Liver (tissue), 9 donors: ENCODE results near the gene ARHGAP28. TPM values are rescaled to one million over a fixed set of nuclear protein-coding genes. Genes with fewer than 3 reads are reported as not detected.

Experiments
- DNase-seq: peaks from one replicate; pipeline ENCODE4 v3.0.0-alpha.2; 2017; ENCODE audit warnings: low spot score
- H3K27ac ChIP-seq, 2 donors: one replicate each; pipeline ENCODE4 v1.7.0; 2013; ENCODE audit warnings: inconsistent platforms in 2 of 2, low read length in 2 of 2, control low read depth in 1 of 2, low read depth in 1 of 2, mild to moderate bottlenecking in 1 of 2
- H3K27me3 ChIP-seq, 4 donors: one replicate each; pipeline versions ENCODE4 v1.6.1 to v1.7.0; 2013; ENCODE audit warnings: low read length in 3 of 4, inconsistent platforms in 1 of 4, mild to moderate bottlenecking in 1 of 4, moderate library complexity in 1 of 4; ENCODE audit not compliant: control insufficient read depth in 4 of 4, insufficient read depth in 4 of 4
- H3K36me3 ChIP-seq, 4 donors: one replicate each; pipeline versions ENCODE4 v1.6.1 to v1.7.0; 2013; ENCODE audit warnings: low read length in 3 of 4, mild to moderate bottlenecking in 3 of 4, low read depth in 1 of 4, moderate library complexity in 1 of 4; ENCODE audit not compliant: control insufficient read depth in 4 of 4, insufficient read depth in 3 of 4
- H3K4me1 ChIP-seq, 4 donors: one replicate each; pipeline versions ENCODE4 v1.6.1 to v1.7.0; 2013; ENCODE audit warnings: low read length in 3 of 4, mild to moderate bottlenecking in 3 of 4, moderate library complexity in 1 of 4; ENCODE audit not compliant: control insufficient read depth in 4 of 4, insufficient read depth in 4 of 4
- H3K4me3 ChIP-seq, 3 donors: one replicate each; pipeline versions ENCODE4 v1.6.1 to v1.7.0; 2013; ENCODE audit warnings: low read length in 3 of 3, control low read depth in 1 of 3, low read depth in 1 of 3, mild to moderate bottlenecking in 1 of 3
- H3K9ac ChIP-seq, 2 donors: one replicate each; pipeline ENCODE4 v1.7.0; 2013; ENCODE audit warnings: low read length in 2 of 2, mild to moderate bottlenecking in 2 of 2, moderate library complexity in 2 of 2, control low read depth in 1 of 2, low read depth in 1 of 2
- H3K9me3 ChIP-seq, 4 donors: one replicate each; pipeline versions ENCODE4 v1.6.1 to v1.7.0; 2013; ENCODE audit warnings: low read length in 3 of 4; ENCODE audit not compliant: control insufficient read depth in 4 of 4
- ATF3 ChIP-seq: IDR thresholded peaks from 2 replicates; pipeline ENCODE4 v1.6.1; 2016; ENCODE audit warnings: antibody characterized with exemption
- CTCF ChIP-seq: fragments of 150-350 bp; IDR thresholded peaks from 2 replicates; pipeline ENCODE4 v1.5.1; 2017; ENCODE audit warnings: improper control_type of control experiment, low read depth, low read length; ENCODE audit not compliant: missing input control
- EGR1 ChIP-seq, 2 donors: IDR thresholded peaks; 2 replicates each; pipeline ENCODE4 v1.6.1; 2016 to 2018; ENCODE audit warnings: antibody characterized with exemption in 2 of 2, low read depth in 2 of 2
- FOXA1 ChIP-seq: IDR thresholded peaks from 2 replicates; pipeline ENCODE4 v1.6.1; 2016; ENCODE audit warnings: antibody characterized with exemption
- FOXA2 ChIP-seq: IDR thresholded peaks from 2 replicates; pipeline ENCODE4 v1.6.1; 2016; ENCODE audit warnings: antibody characterized with exemption
- GABPA ChIP-seq, 2 donors: IDR thresholded peaks in 1 of 2; conservative IDR thresholded peaks in 1 of 2; 2 replicates each; pipeline ENCODE4 v1.6.1; 2016; ENCODE audit warnings: antibody characterized with exemption in 2 of 2, mild to moderate bottlenecking in 1 of 2, moderate library complexity in 1 of 2
- HNF4A ChIP-seq, 2 donors: conservative IDR thresholded peaks; 2 replicates each; pipeline ENCODE4 v1.6.1; 2016; ENCODE audit warnings: antibody characterized with exemption in 2 of 2, mild to moderate bottlenecking in 2 of 2
- HNF4G ChIP-seq: IDR thresholded peaks from 2 replicates; pipeline ENCODE4 v1.6.1; 2016; ENCODE audit warnings: antibody characterized with exemption
- JUND ChIP-seq, 2 donors: IDR thresholded peaks; 2 replicates each; pipeline ENCODE4 v1.6.1; 2016; ENCODE audit warnings: antibody characterized with exemption in 2 of 2
- MAX ChIP-seq: IDR thresholded peaks from 2 replicates; pipeline ENCODE4 v1.6.1; 2016; ENCODE audit warnings: antibody characterized with exemption
- NR2F2 ChIP-seq: IDR thresholded peaks from 2 replicates; pipeline ENCODE4 v1.6.1; 2016; ENCODE audit warnings: antibody characterized with exemption
- RAD21 ChIP-seq, 2 donors: IDR thresholded peaks; 2 replicates each; pipeline ENCODE4 v1.6.1; 2016; ENCODE audit warnings: antibody characterized with exemption in 2 of 2, mild to moderate bottlenecking in 2 of 2
- REST ChIP-seq: IDR thresholded peaks from 2 replicates; pipeline ENCODE4 v1.6.1; 2016; ENCODE audit warnings: antibody characterized with exemption, mild to moderate bottlenecking
- RXRA ChIP-seq, 2 donors: IDR thresholded peaks; 2 replicates each; pipeline ENCODE4 v1.6.1; 2017 to 2018; ENCODE audit warnings: antibody characterized with exemption in 2 of 2, mild to moderate bottlenecking in 1 of 2
- SP1 ChIP-seq: IDR thresholded peaks from 2 replicates; pipeline ENCODE4 v1.6.1; 2018; ENCODE audit warnings: antibody characterized with exemption, mild to moderate bottlenecking
- TAF1 ChIP-seq: conservative IDR thresholded peaks from 2 replicates; pipeline ENCODE4 v1.6.1; 2016; ENCODE audit warnings: antibody characterized with exemption, mild to moderate bottlenecking
- YY1 ChIP-seq: IDR thresholded peaks from 2 replicates; pipeline ENCODE4 v1.6.1; 2016; ENCODE audit warnings: antibody characterized with exemption, mild to moderate bottlenecking
- ZBTB33 ChIP-seq: IDR thresholded peaks from 2 replicates; pipeline ENCODE4 v1.6.1; 2016; ENCODE audit warnings: antibody characterized with exemption
- WGBS: extraction: QIAGEN DNeasy Blood & Tissue Kit; methylation state at CpG from one replicate; pipeline ENCODE4 v1.1.7; 2013; 5-methylcytosine and 5-hydroxymethylcytosine counted together
- polyA plus RNA-seq, 2 donors: library from polyadenylated mRNA; stranded (reverse) in 1 of 2; unstranded in 1 of 2; fragments of 200-250 nt in 1 of 2; fragments of >200 nt in 1 of 2; fragmentation: Nextera tagmentation in 1 of 2; extraction: Ambion mirVana in 1 of 2; gene quantifications; one replicate each; pipeline versions ENCODE4 v1.2.1 to v1.2.3, GENCODE V29; 2013 to 2015
- total RNA-seq, 2 donors: library from RNA; depleted of rRNA; stranded (reverse); fragments of >200 nt; gene quantifications; one replicate each; pipeline ENCODE4 v1.2.3, GENCODE V29; 2014
- donor health status: healthy.
- donor health status: healthy.
- donor health status: healthy.
- donor health status: healthy.
- donor health status: healthy.

ARHGAP28 gene
- total and polyA plus RNA-seq, 4 donors = 0.14 to 2.1 (median 0.69) TPM

GRCh38 chr18:6881034-6881820 is 151.7 kb downstream of the ARHGAP28 start:
- Histone ChIP-seq H3K4me1 (no peaks in the 10 kb centered on the region), H3K9me3 (no peaks in the 10 kb centered on the region), H3K4me3 (no peak overlapping the region), H3K27ac (no peak overlapping the region), H3K36me3 (no peaks in the 10 kb centered on the region), H3K27me3 (peaks cover 0 to 4% (median 0%) of the 10 kb centered on the region in 4 donors), H3K9ac (no peak overlapping the region)
- 61% methylated on average over 6 of the region's 6 CpGs for WGBS
- TF ChIP-seq ATF3 = no peak
- no peak for TF ChIP-seq HNF4A (conservative IDR thresholded peaks at IDR 0.05)
- TF ChIP-seq NR2F2 = no peak
- TF ChIP-seq ZBTB33 = no peak
- TF ChIP-seq JUND (IDR thresholded peaks at IDR 0.05) = no peak
- no peak for TF ChIP-seq EGR1 (IDR thresholded peaks at IDR 0.05; ENCODE audit: low read depth in 2 of 2)
- no peak for TF ChIP-seq TAF1
- no peak for TF ChIP-seq FOXA2
- no peak for TF ChIP-seq HNF4G
- TF ChIP-seq YY1 = no peak
- no peak for DNase-seq

GRCh38 chr18:6882401-6882800 is 152.9 kb downstream of the ARHGAP28 start:
- Histone ChIP-seq H3K27me3 (peaks cover 0 to 2% (median 0%) of the 10 kb centered on the region in 4 donors), H3K9me3 (no peaks in the 10 kb centered on the region), H3K4me3 (no peak overlapping the region), H3K4me1 (no peaks in the 10 kb centered on the region), H3K9ac (no peak overlapping the region), H3K36me3 (no peaks in the 10 kb centered on the region), H3K27ac (no peak overlapping the region)
- TF ChIP-seq CTCF (no peak), GABPA (IDR thresholded peaks at IDR 0.05 in 1 of 2, conservative IDR thresholded peaks at IDR 0.05 in 1 of 2) (no peak), JUND (IDR thresholded peaks at IDR 0.05) (no peak), REST (no peak), RAD21 (IDR thresholded peaks at IDR 0.05) (no peak), YY1 (no peak), TAF1 (no peak), NR2F2 (no peak), SP1 (no peak), FOXA1 (no peak), ATF3 (no peak), FOXA2 (no peak), HNF4A (conservative IDR thresholded peaks at IDR 0.05) (no peak), ZBTB33 (no peak), HNF4G (no peak), RXRA (IDR thresholded peaks at IDR 0.05) (no peak), MAX (no peak)
- WGBS = 73% methylated on average over 2 of the region's 2 CpGs
- no peak for DNase-seq
